GM10248 (cell line): ENCODE measurements around the gene FOCAD.

Source experiments
- CTCF ChIA-PET: fragments of 300-600 bp; sonication (Branson Sonifier 250); formaldehyde crosslinking; extraction: SDS; loops from one replicate; lab custom pipeline; 2021; ENCODE audit warnings: antibody characterized with exemption; lab: Yijun Ruan, JAX
- POLR2A ChIA-PET: fragments of 350-650 bp; sonication (Branson Sonifier 250); formaldehyde crosslinking; extraction: SDS; loops from one replicate; lab custom pipeline; 2020; ENCODE audit warnings: antibody characterized with exemption; lab: Yijun Ruan, JAX
- DNase-seq: peaks from one replicate; pipeline ENCODE4 v3.0.0; 2012; ENCODE audit errors: extremely low spot score
- CTCF ChIP-seq: IDR thresholded peaks from 2 replicates; pipeline ENCODE4 v1.5.1; 2012; ENCODE audit warnings: mild to moderate bottlenecking, low read depth; ENCODE audit errors: extremely low read depth, missing control alignments, control extremely low read depth

Gene FOCAD

GRCh38 chr9:20811872-20812271 lies 127.8 kb downstream of the FOCAD start:
- POLR2A ChIA-PET, result no interaction called here

DNA sequence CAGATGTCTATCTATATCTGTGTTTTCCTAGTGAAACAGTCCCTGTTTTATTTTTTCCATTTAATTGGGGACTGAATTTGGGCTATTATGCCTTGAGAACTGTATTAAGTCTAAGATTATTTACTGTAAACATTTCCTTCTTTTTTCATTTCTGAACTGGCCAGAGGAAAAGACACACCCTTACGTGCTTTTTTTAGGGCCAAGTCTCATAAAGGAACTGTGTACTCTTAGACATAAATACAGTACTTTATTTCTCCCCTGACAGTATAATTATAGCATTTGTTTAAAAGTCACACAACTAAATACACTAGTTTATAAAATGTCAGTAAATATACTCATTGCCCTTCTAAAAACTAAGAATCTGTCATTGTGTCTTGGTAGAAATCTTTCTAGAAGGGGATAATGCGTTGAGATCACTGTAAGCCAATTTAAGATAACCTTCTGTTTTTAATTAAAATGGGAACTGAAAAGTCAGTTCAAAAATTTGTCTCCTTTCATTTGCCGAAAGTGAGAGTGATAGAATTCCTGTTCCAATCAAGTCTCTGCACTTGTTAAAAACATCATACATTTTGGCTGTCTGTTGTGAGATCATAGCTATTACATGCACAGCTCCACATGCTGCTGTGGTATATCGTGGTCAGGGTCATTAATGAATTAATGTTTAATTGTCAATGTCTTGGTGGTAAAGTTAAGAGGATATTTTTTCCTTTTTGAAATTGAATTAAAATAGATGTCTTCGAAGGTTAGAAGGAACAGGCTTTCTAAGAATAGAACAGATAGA lies 132.1 kb downstream of the FOCAD start:
- ChIA-PET CTCF (interaction anchor here (0.9 to 1.4 kb wide), 2 partner anchors 9 to 14 kb away, joined by 3 to 4 read pairs; no protein-coding TSS in a partner anchor), POLR2A (no interaction called here)
- TF ChIP-seq CTCF, result no peak

More at GRCh38 chr9:20811872-20812271, 127.8 kb downstream of the FOCAD start:
- CTCF ChIA-PET, result no interaction called here
- no peak for TF ChIP-seq CTCF
- no peak for DNase-seq

GRCh38 chr9:20823051-20823450 lies 139.0 kb downstream of the FOCAD start:
- ChIA-PET CTCF (interaction anchor here (1.4 kb wide), 1 partner anchor 9 kb away, joined by 3 read pairs; no protein-coding TSS in a partner anchor), POLR2A (no interaction called here)
- TF ChIP-seq CTCF, result no peak
- DNase-seq, result no peak

More for the DNA sequence above, 132.1 kb downstream of the FOCAD start:
- no peak for DNase-seq

DNA sequence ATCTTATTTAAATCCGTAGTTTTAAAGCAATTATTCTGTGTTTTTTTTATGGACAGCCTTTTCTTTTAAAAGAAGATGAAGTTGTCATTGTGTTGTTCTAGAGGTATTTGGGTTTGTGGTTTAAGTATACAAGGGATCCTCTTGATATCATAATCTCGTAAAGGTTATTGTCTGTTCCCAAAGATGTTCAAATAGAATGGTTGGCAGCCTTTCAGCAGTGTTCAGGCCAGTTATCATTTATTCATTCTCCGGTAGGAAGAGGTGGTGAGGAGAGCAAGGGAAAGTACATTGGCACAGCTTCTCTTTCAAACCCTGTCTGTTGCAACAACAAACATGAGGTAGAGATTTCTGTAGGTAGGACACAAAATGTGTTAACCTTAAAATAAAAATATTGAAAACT lies 147.0 kb downstream of the FOCAD start:
- DNase-seq, result no peak
- no peak for TF ChIP-seq CTCF
- ChIA-PET CTCF (interaction anchor here (1.4 to 1.6 kb wide), 2 partner anchors 18 to 28 kb away, joined by 3 to 4 read pairs; no protein-coding TSS in a partner anchor), POLR2A (no interaction called here)

- CTCF ChIA-PET, result no interaction called here
- DNase-seq, result no peak
- POLR2A ChIA-PET, result no interaction called here
- no peak for TF ChIP-seq CTCF
These were observed 148.7 kb downstream of the FOCAD start for GRCh38 chr9:20832775-20833174.

- POLR2A ChIA-PET, result no interaction called here
- no peak for DNase-seq
- no peak for TF ChIP-seq CTCF
- CTCF ChIA-PET, result interaction anchor here (1.7 kb wide), 1 partner anchor 18 kb away, joined by 4 read pairs; no protein-coding TSS in a partner anchor
These were observed 151.6 kb downstream of the FOCAD start for GRCh38 chr9:20835377-20836286.
